SK-N-SH treated with all-trans-retinoic acid at 6 μM for 48 hours (cell line): ENCODE results near the gene CDC16.

Source experiments
- ATAC-seq: fragments of 200-7000 bp; cut with Tn5 transposase; 3 replicates; pipeline ENCODE4 v1.9.1; 2020; ENCODE audit warnings: mild to moderate bottlenecking, moderate library complexity
- ARNTL ChIP-seq: fragments of 450-650 bp; formaldehyde crosslinking; IDR thresholded peaks from 2 replicates; pipeline ENCODE4 v1.5.0; 2020; ENCODE audit warnings: low read depth, mild to moderate bottlenecking, moderate library complexity, borderline replicate concordance
- CREB5 ChIP-seq: fragments of 250-450 bp; sonication (Bioruptor Pico); IDR thresholded peaks from 2 replicates; pipeline ENCODE4 v1.5.1; 2020; ENCODE audit warnings: low read depth, mild to moderate bottlenecking, moderate library complexity
- CSDC2 ChIP-seq: fragments of 250-450 bp; sonication (Bioruptor Pico); IDR thresholded peaks from 2 replicates; pipeline ENCODE4 v1.5.0; 2020; ENCODE audit warnings: mild to moderate bottlenecking, moderate library complexity
- ESRRG ChIP-seq: fragments of 250-450 bp; sonication (Bioruptor Pico); IDR thresholded peaks from 2 replicates; pipeline ENCODE4 v1.6.1; 2021; ENCODE audit warnings: mild to moderate bottlenecking
- GLIS3 ChIP-seq: fragments of 250-450 bp; sonication (Bioruptor Pico); IDR thresholded peaks from 2 replicates; pipeline ENCODE4 v1.5.0; 2020; ENCODE audit warnings: mild to moderate bottlenecking, moderate library complexity
- ISL1 ChIP-seq: fragments of 250-450 bp; sonication (Bioruptor Pico); IDR thresholded peaks from 2 replicates; pipeline ENCODE4 v2.1.2; 2022; ENCODE audit warnings: mild to moderate bottlenecking, moderate library complexity
- OSR1 ChIP-seq: fragments of 250-450 bp; sonication (Bioruptor Pico); IDR thresholded peaks from 2 replicates; pipeline ENCODE4 v1.8.0; 2022; ENCODE audit warnings: moderate library complexity, mild to moderate bottlenecking, inconsistent platforms
- PATZ1 ChIP-seq: fragments of 250-450 bp; sonication (Bioruptor Pico); IDR thresholded peaks from 2 replicates; pipeline ENCODE4 v1.8.0; 2020; ENCODE audit warnings: mild to moderate bottlenecking, moderate library complexity, borderline replicate concordance
- POU6F1 ChIP-seq: fragments of 250-450 bp; sonication (Bioruptor Pico); IDR thresholded peaks from 2 replicates; pipeline ENCODE4 v1.8.0; 2021; ENCODE audit warnings: low read depth, mild to moderate bottlenecking, moderate library complexity, borderline replicate concordance
- RARB ChIP-seq: fragments of 250-450 bp; sonication (Bioruptor Pico); IDR thresholded peaks from 2 replicates; pipeline ENCODE4 v1.8.0; 2021; ENCODE audit warnings: mild to moderate bottlenecking, moderate library complexity
- TCF4 ChIP-seq: fragments of 250-450 bp; sonication (Bioruptor Pico); IDR thresholded peaks from 2 replicates; pipeline ENCODE4 v1.8.0; 2021; ENCODE audit warnings: mild to moderate bottlenecking, moderate library complexity, borderline replicate concordance
- TOX ChIP-seq: fragments of 250-450 bp; sonication (Bioruptor Pico); IDR thresholded peaks from 2 replicates; pipeline ENCODE4 v1.8.0; 2021; ENCODE audit warnings: mild to moderate bottlenecking, moderate library complexity, borderline replicate concordance
- TSHZ2 ChIP-seq: fragments of 250-450 bp; sonication (Bioruptor Pico); IDR thresholded peaks from 2 replicates; pipeline ENCODE4 v1.5.0; 2020; ENCODE audit warnings: mild to moderate bottlenecking, moderate library complexity
- ZC3H10 ChIP-seq: fragments of 250-450 bp; sonication (Bioruptor Pico); IDR thresholded peaks from 2 replicates; pipeline ENCODE4 v1.5.1; 2021; ENCODE audit warnings: mild to moderate bottlenecking, moderate library complexity
- ZFP3 ChIP-seq: fragments of 250-450 bp; sonication (Bioruptor Pico); IDR thresholded peaks from 2 replicates; pipeline ENCODE4 v1.5.0; 2020; ENCODE audit warnings: mild to moderate bottlenecking, moderate library complexity
- ZFP30 ChIP-seq: fragments of 450-650 bp; formaldehyde crosslinking; IDR thresholded peaks from 2 replicates; pipeline ENCODE4 v1.5.0; 2022; ENCODE audit warnings: mild to moderate bottlenecking, moderate library complexity
- ZNF565 ChIP-seq: fragments of 450-650 bp; formaldehyde crosslinking; conservative IDR thresholded peaks from 2 replicates; pipeline ENCODE4 v1.5.0; 2020; ENCODE audit warnings: low read depth, mild to moderate bottlenecking, moderate library complexity
- ZNF70 ChIP-seq: fragments of 450-650 bp; formaldehyde crosslinking; IDR thresholded peaks from 2 replicates; pipeline ENCODE4 v1.5.0; 2020; ENCODE audit warnings: mild to moderate bottlenecking, moderate library complexity

Gene CDC16

GRCh38 chr13:114311908-114312307 is 77.2 kb downstream of the CDC16 start:
- no peak for ATAC-seq

GRCh38 chr13:114313061-114313860 is 78.6 kb downstream of the CDC16 start:
- no peak for ATAC-seq
- no peak for TF ChIP-seq ZFP30
- TF ChIP-seq OSR1 (CRISPR knock-in tag), result no peak
- TF ChIP-seq POU6F1 (CRISPR knock-in tag), result no peak
- no peak for TF ChIP-seq CSDC2
- TF ChIP-seq RARB (CRISPR knock-in tag), result no peak
- no peak for TF ChIP-seq ZNF70 (CRISPR knock-in tag)
- TF ChIP-seq ZFP3 (CRISPR knock-in tag), result no peak
- no peak for TF ChIP-seq ZNF565 (CRISPR knock-in tag)
- no peak for TF ChIP-seq ARNTL
- no peak for TF ChIP-seq ISL1
- TF ChIP-seq CREB5 (CRISPR knock-in tag), result no peak
- no peak for TF ChIP-seq ZC3H10
- no peak for TF ChIP-seq PATZ1

More at GRCh38 chr13:114311908-114312307, 77.2 kb downstream of the CDC16 start:
- no peak for TF ChIP-seq OSR1 (CRISPR knock-in tag)
- no peak for TF ChIP-seq ZFP3 (CRISPR knock-in tag)
- TF ChIP-seq ZNF70 (CRISPR knock-in tag), result no peak
- TF ChIP-seq GLIS3 (CRISPR knock-in tag), result no peak
- no peak for TF ChIP-seq ZC3H10
- no peak for TF ChIP-seq TCF4 (CRISPR knock-in tag)
- TF ChIP-seq ESRRG (CRISPR knock-in tag), result no peak
- no peak for TF ChIP-seq CREB5 (CRISPR knock-in tag)
- TF ChIP-seq TSHZ2 (CRISPR knock-in tag), result no peak
- no peak for TF ChIP-seq TOX (CRISPR knock-in tag)
- TF ChIP-seq ZNF565 (CRISPR knock-in tag), result no peak
- TF ChIP-seq POU6F1 (CRISPR knock-in tag), result no peak
- no peak for TF ChIP-seq ZFP30
- no peak for TF ChIP-seq CSDC2
